ENCODE results near the gene PARD3. TPM values are rescaled to one million over a fixed set of nuclear protein-coding genes. Genes with fewer than 3 reads are reported as not detected.
"Not testable (repeated sequence)": the region's sequence is repeated elsewhere in the genome, so short reads cannot be mapped to it uniquely, and the experiment has no call there.

PARD3 gene
- total RNA-seq, 2 experiments from 2014 or later: 0.53 to 0.71 TPM

DNA sequence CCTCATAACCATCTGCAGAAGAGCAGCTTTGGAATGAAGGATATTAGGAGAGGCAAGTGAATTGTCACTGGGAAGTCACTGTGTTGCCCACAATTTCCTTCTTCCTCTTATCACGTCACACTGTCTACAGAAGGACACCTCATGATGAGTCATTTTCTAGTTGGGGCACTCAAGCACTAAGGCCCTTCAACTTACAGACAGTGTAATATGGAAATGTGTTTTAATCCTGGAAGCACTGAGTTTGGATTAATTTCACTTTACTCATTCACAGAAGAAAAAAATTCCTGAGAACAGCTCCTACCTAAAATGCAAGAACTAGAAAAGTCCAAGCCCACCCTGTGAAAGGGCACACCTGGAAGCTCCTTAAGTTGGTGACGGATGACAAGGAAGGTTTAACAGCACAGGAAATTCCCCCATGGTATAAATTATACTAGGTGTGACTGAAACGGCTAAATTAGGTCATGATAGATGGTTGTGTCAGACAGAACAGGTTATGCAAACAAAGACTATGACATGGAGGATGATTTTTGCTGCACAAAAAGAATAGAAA lies 56.6 kb downstream of the PARD3 start:
- Histone ChIP-seq H3K27me3 (ENCODE audit: control insufficient read depth in 1 of 2, insufficient read depth in 2 of 2, low read length in 2 of 2) (no peaks in the 10 kb centered on the region), H3K9me3 (ENCODE audit: control insufficient read depth in 1 of 2, insufficient read depth in 1 of 2, low read length in 2 of 2) (no peaks in the 10 kb centered on the region), H3K4me1 (ENCODE audit: insufficient read depth, low read length) (no peaks in the 10 kb centered on the region), H3K36me3 (ENCODE audit: insufficient read depth, low read length) (no peaks in the 10 kb centered on the region), H3K4me3 (ENCODE audit: low read length) (no peak overlapping the region), H3K27ac (ENCODE audit: low read depth in 1 of 2, low read length in 2 of 2) (no peak overlapping the region)
- Mint-ChIP-seq H3K27me3 (peaks cover 6% of the 10 kb centered on the region), H3K4me1 (ENCODE audit: low read depth) (no peaks in the 10 kb centered on the region), H3K9me3 (no peaks in the 10 kb centered on the region), H3K36me3 (ENCODE audit: low read depth) (no peaks in the 10 kb centered on the region), H3K27ac (no peak overlapping the region), H3K4me3 (no peak overlapping the region)
- CTCF ChIA-PET: no interaction called here
- intact Hi-C loops (cut with DNase I, micrococcal nuclease): no loop called here
- TF ChIP-seq, protein P1, sequence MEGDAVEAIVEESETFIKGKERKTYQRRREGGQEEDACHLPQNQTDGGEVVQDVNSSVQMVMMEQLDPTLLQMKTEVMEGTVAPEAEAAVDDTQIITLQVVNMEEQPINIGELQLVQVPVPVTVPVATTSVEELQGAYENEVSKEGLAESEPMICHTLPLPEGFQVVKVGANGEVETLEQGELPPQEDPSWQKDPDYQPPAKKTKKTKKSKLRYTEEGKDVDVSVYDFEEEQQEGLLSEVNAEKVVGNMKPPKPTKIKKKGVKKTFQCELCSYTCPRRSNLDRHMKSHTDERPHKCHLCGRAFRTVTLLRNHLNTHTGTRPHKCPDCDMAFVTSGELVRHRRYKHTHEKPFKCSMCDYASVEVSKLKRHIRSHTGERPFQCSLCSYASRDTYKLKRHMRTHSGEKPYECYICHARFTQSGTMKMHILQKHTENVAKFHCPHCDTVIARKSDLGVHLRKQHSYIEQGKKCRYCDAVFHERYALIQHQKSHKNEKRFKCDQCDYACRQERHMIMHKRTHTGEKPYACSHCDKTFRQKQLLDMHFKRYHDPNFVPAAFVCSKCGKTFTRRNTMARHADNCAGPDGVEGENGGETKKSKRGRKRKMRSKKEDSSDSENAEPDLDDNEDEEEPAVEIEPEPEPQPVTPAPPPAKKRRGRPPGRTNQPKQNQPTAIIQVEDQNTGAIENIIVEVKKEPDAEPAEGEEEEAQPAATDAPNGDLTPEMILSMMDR (IDR thresholded peaks at IDR 0.05): no peak
- ATAC-seq (ENCODE audit: poor library complexity): no peak
- DNase-seq: no peak
- POLR2A ChIA-PET: no interaction called here

DNA sequence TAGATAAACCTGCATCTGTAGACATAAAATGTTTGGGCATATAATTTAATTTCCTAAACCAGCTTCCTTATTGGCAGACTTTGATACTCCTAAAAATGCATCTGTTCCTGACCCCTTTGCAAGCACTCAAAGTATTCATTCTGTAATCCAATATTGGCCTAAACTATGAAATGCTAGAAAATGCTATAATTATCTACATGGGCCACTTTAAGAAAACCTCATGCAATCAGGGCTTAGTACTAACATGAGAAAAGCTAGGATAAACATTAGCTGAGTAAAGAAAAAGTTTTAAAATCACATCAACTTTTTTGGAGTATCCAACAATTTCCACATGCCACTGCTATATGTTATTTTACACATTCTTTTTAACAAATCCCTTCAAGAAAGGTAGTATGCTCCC lies 57.2 kb downstream of the PARD3 start:
- Histone ChIP-seq H3K9me3 (ENCODE audit: control insufficient read depth in 1 of 2, insufficient read depth in 1 of 2, low read length in 2 of 2) (no peaks in the 10 kb centered on the region), H3K36me3 (ENCODE audit: insufficient read depth, low read length) (no peaks in the 10 kb centered on the region), H3K4me1 (ENCODE audit: insufficient read depth, low read length) (no peaks in the 10 kb centered on the region), H3K27me3 (ENCODE audit: control insufficient read depth in 1 of 2, insufficient read depth in 2 of 2, low read length in 2 of 2) (no peaks in the 10 kb centered on the region), H3K27ac (ENCODE audit: low read depth in 1 of 2, low read length in 2 of 2) (no peak overlapping the region), H3K4me3 (ENCODE audit: low read length) (no peak overlapping the region)
- intact Hi-C loops (cut with DNase I, micrococcal nuclease): no loop called here
- no peak overlapping the region for H3K27ac Mint-ChIP-seq
- no peak for DNase-seq
- ChIA-PET CTCF (no interaction called here), POLR2A (no interaction called here)
- no peaks in the 10 kb centered on the region for H3K36me3 Mint-ChIP-seq (ENCODE audit: low read depth)
- H3K9me3 Mint-ChIP-seq: no peaks in the 10 kb centered on the region
- ATAC-seq (ENCODE audit: poor library complexity): no peak
- no peak overlapping the region for H3K4me3 Mint-ChIP-seq
- H3K4me1 Mint-ChIP-seq (ENCODE audit: low read depth): no peaks in the 10 kb centered on the region
- TF ChIP-seq, protein P1 (IDR thresholded peaks at IDR 0.05): no peak
- H3K27me3 Mint-ChIP-seq: peaks cover 6% of the 10 kb centered on the region

DNA sequence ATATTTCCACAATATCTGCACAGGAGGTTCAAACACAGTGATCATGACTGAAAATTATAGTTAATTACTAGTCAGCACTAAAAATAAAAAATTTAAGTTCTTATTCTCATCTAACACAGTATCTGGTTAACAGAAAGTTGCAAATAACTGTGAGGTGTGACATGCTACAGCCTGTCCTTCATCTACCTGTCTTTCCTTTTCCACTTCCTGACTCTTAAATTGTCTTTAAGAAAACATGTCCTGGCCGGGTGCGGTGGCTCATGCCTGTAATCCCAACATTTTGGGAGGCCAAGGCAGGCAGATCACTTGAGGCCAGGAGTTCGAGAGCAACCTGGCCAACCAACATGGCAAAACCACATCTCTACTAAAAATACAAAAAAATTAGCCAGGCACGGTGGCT lies 57.9 kb downstream of the PARD3 start:
- intact Hi-C loops (cut with DNase I, micrococcal nuclease); H3K36me3 Mint-ChIP-seq (ENCODE audit: low read depth); POLR2A ChIA-PET: not testable (repeated sequence)

DNA sequence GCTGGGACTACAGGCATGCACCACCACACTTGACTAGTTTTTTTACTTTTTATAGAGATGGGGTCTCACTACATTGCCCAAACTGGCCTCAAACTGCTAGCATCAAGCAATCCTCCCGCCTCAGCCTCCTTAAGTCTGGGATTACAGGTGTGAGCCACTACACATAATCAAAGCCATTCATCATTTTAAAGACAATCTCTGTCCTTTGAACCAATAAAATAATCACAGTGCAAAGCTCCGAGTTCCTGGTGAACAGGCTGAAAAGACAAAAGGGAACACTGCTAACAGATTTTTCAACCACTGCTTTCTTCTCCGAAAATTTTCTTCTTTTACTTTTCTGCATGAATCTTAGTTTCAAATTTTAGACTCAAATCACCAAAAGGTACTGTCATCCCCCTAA lies 58.5 kb downstream of the PARD3 start:
- POLR2A ChIA-PET: no interaction called here
- no peaks in the 10 kb centered on the region for H3K27me3 ChIP-seq (ENCODE audit: control insufficient read depth in 1 of 2, insufficient read depth in 2 of 2, low read length in 2 of 2)

More for the DNA sequence above, 57.9 kb downstream of the PARD3 start:
- H3K4me1 ChIP-seq (ENCODE audit: insufficient read depth, low read length); H3K27me3 Mint-ChIP-seq; H3K4me1 Mint-ChIP-seq (ENCODE audit: low read depth); CTCF ChIA-PET; DNase-seq; H3K36me3 ChIP-seq (ENCODE audit: insufficient read depth, low read length); H3K4me3 ChIP-seq (ENCODE audit: low read length); H3K27ac ChIP-seq (ENCODE audit: low read depth in 1 of 2, low read length in 2 of 2); H3K27ac Mint-ChIP-seq; H3K9me3 ChIP-seq (ENCODE audit: control insufficient read depth in 1 of 2, insufficient read depth in 1 of 2, low read length in 2 of 2); H3K27me3 ChIP-seq (ENCODE audit: control insufficient read depth in 1 of 2, insufficient read depth in 2 of 2, low read length in 2 of 2); H3K4me3 Mint-ChIP-seq; ATAC-seq (ENCODE audit: poor library complexity); H3K9me3 Mint-ChIP-seq: not testable (repeated sequence)

More for the DNA sequence above, 58.5 kb downstream of the PARD3 start:
- TF ChIP-seq, protein P1 (IDR thresholded peaks at IDR 0.05): no peak
- intact Hi-C loops (cut with DNase I, micrococcal nuclease): no loop called here
- Mint-ChIP-seq H3K9me3 (no peaks in the 10 kb centered on the region), H3K27me3 (no peaks in the 10 kb centered on the region), H3K27ac (no peak overlapping the region), H3K36me3 (ENCODE audit: low read depth) (no peaks in the 10 kb centered on the region), H3K4me1 (ENCODE audit: low read depth) (no peaks in the 10 kb centered on the region), H3K4me3 (no peak overlapping the region)
- DNase-seq (no peak), ATAC-seq (ENCODE audit: poor library complexity) (no peak)
- CTCF ChIA-PET: no interaction called here
- Histone ChIP-seq H3K27ac (ENCODE audit: low read depth in 1 of 2, low read length in 2 of 2) (no peak overlapping the region), H3K9me3 (ENCODE audit: control insufficient read depth in 1 of 2, insufficient read depth in 1 of 2, low read length in 2 of 2) (no peaks in the 10 kb centered on the region), H3K36me3 (ENCODE audit: insufficient read depth, low read length) (no peaks in the 10 kb centered on the region), H3K4me1 (ENCODE audit: insufficient read depth, low read length) (no peaks in the 10 kb centered on the region), H3K4me3 (ENCODE audit: low read length) (no peak overlapping the region)
